Cardiac muscle cell (in vitro differentiated cells and primary cell): ENCODE results near the gene RNF113B. TPM values are rescaled to one million over a fixed set of nuclear protein-coding genes. Genes with fewer than 3 reads are reported as not detected.

ENCODE experiments used
- DNase-seq, 2 donors: peaks; one replicate each; pipeline versions ENCODE4 v3.0.0 to v3.0.0-alpha.2; 2010 to 2017; ENCODE audit warnings: low read depth in 1 of 2, low spot score in 1 of 2
- H3K27ac ChIP-seq: fragments of 200-600 bp; sonication (generic); 2 replicates; pipeline ENCODE4 v1.5.1; 2016
- H3K27me3 ChIP-seq: fragments of 200-600 bp; sonication (generic); 2 replicates; pipeline ENCODE4 v1.6.0; 2016; ENCODE audit warnings: control low read depth
- H3K36me3 ChIP-seq: fragments of 200-600 bp; sonication (generic); 2 replicates; pipeline ENCODE4 v1.5.1; 2016; ENCODE audit warnings: control low read depth
- H3K4me1 ChIP-seq: fragments of 200-600 bp; sonication (generic); 2 replicates; pipeline ENCODE4 v1.8.1; 2017; ENCODE audit warnings: low read depth, mild to moderate bottlenecking, mixed run types
- H3K4me3 ChIP-seq: fragments of 200-600 bp; sonication (generic); 2 replicates; pipeline ENCODE4 v1.5.1; 2016; ENCODE audit warnings: mild to moderate bottlenecking
- H3K9me3 ChIP-seq: fragments of 200-600 bp; sonication (generic); 2 replicates; pipeline ENCODE4 v1.5.1; 2017; ENCODE audit warnings: low read depth, mild to moderate bottlenecking, control low read depth
- CTCF ChIP-seq: IDR thresholded peaks from 2 replicates; pipeline ENCODE4 v1.5.1; 2012; ENCODE audit warnings: low read depth, mild to moderate bottlenecking, low read length
- polyA plus RNA-seq: library from polyadenylated mRNA; unstranded; fragments of >200 nt; fragmentation: Nextera tagmentation; extraction: Ambion mirVana; gene quantifications from 2 replicates; pipeline ENCODE4 v1.2.1, GENCODE V29; 2016
- total RNA-seq: library from RNA; depleted of rRNA; stranded (reverse); fragments of >200 nt; gene quantifications from 2 replicates; pipeline ENCODE4 v1.2.3, GENCODE V29; 2016

RNF113B gene
- total and polyA plus RNA-seq, 2 experiments from 2014 or later = 0.10 TPM; not detected in 1

GRCh38 chr13:98199480-98199879 is 22.4 kb upstream of the RNF113B start:
- Histone ChIP-seq H3K27ac (peak overlapping the region; percentile 68), H3K4me3 (no peak overlapping the region), H3K36me3 (no peaks in the 10 kb centered on the region), H3K27me3 (no peaks in the 10 kb centered on the region), H3K9me3 (no peaks in the 10 kb centered on the region), H3K4me1 (peaks cover 34% of the 10 kb centered on the region)
- TF ChIP-seq CTCF = no peak
- no peak for DNase-seq

GRCh38 chr13:98198683-98199082 is 21.6 kb upstream of the RNF113B start:
- TF ChIP-seq CTCF = no peak
- Histone ChIP-seq H3K27ac (no peak overlapping the region), H3K36me3 (no peaks in the 10 kb centered on the region), H3K9me3 (no peaks in the 10 kb centered on the region), H3K4me3 (no peak overlapping the region), H3K4me1 (peaks cover 34% of the 10 kb centered on the region), H3K27me3 (no peaks in the 10 kb centered on the region)
- DNase-seq = no peak

GRCh38 chr13:98195054-98195791 is 18.2 kb upstream of the RNF113B start:
- no peak for DNase-seq
- no peak overlapping the region for H3K4me3 ChIP-seq
- no peak overlapping the region for H3K27ac ChIP-seq
- H3K4me1 ChIP-seq = peaks cover 16% of the 10 kb centered on the region
- H3K36me3 ChIP-seq = no peaks in the 10 kb centered on the region
- no peaks in the 10 kb centered on the region for H3K9me3 ChIP-seq
- no peaks in the 10 kb centered on the region for H3K27me3 ChIP-seq
- TF ChIP-seq CTCF = no peak

GRCh38 chr13:98192008-98192407 is 14.9 kb upstream of the RNF113B start:
- no peaks in the 10 kb centered on the region for H3K27me3 ChIP-seq
- H3K27ac ChIP-seq = no peak overlapping the region
- no peaks in the 10 kb centered on the region for H3K9me3 ChIP-seq
- no peaks in the 10 kb centered on the region for H3K36me3 ChIP-seq
- peaks cover 21% of the 10 kb centered on the region for H3K4me1 ChIP-seq
- H3K4me3 ChIP-seq = no peak overlapping the region
- TF ChIP-seq CTCF = no peak
- no peak for DNase-seq

- TF ChIP-seq CTCF = no peak
- no peaks in the 10 kb centered on the region for H3K36me3 ChIP-seq
- H3K27ac ChIP-seq = no peak overlapping the region
- H3K27me3 ChIP-seq = no peaks in the 10 kb centered on the region
- H3K4me1 ChIP-seq = peaks cover 21% of the 10 kb centered on the region
- no peak for DNase-seq
- H3K9me3 ChIP-seq = no peaks in the 10 kb centered on the region
- H3K4me3 ChIP-seq = no peak overlapping the region
These were observed 13.9 kb upstream of the RNF113B start for GRCh38 chr13:98190889-98191444.
